Hepatocyte (in vitro differentiated cells): Measurements from ENCODE around the gene IPMK. TPM values are rescaled to one million over a fixed set of nuclear protein-coding genes. Genes with fewer than 3 reads are reported as not detected.

Source experiments
- DNase-seq: peaks from one replicate; pipeline ENCODE4 v3.0.0-alpha.2; 2016; ENCODE audit warnings: low spot score
- H2AFZ ChIP-seq: fragments of 200-600 bp; sonication (generic); 2 replicates; pipeline ENCODE4 v1.6.0; 2016; ENCODE audit warnings: antibody characterized with exemption, mild to moderate bottlenecking
- H3K27ac ChIP-seq: fragments of 200-600 bp; sonication (generic); 2 replicates; pipeline ENCODE4 v1.5.1; 2016; ENCODE audit warnings: mild to moderate bottlenecking
- H3K27me3 ChIP-seq: fragments of 200-600 bp; sonication (generic); 2 replicates; pipeline ENCODE4 v1.6.1; 2016
- H3K36me3 ChIP-seq: fragments of 200-600 bp; sonication (generic); replicated peaks from 2 replicates; pipeline ENCODE4 v1.5.1; 2016; ENCODE audit warnings: low read depth; ENCODE audit not compliant: insufficient read depth
- H3K4me1 ChIP-seq: fragments of 200-600 bp; sonication (generic); 2 replicates; pipeline ENCODE4 v1.5.1; 2016; ENCODE audit warnings: mild to moderate bottlenecking, moderate library complexity; ENCODE audit not compliant: insufficient read depth
- H3K4me2 ChIP-seq: fragments of 200-600 bp; sonication (generic); 2 replicates; pipeline ENCODE4 v1.6.0; 2016
- H3K4me3 ChIP-seq: fragments of 200-600 bp; sonication (generic); 2 replicates; pipeline ENCODE4 v1.5.1; 2016; ENCODE audit warnings: mild to moderate bottlenecking
- H3K79me2 ChIP-seq: fragments of 200-600 bp; sonication (generic); 2 replicates; pipeline ENCODE4 v1.6.0; 2017; ENCODE audit warnings: mild to moderate bottlenecking
- H3K9me2 ChIP-seq: fragments of 200-600 bp; sonication (generic); replicated peaks from 2 replicates; pipeline ENCODE4 v1.6.0; 2017; ENCODE audit warnings: mild to moderate bottlenecking; ENCODE audit not compliant: insufficient read depth
- H3K9me3 ChIP-seq: fragments of 200-600 bp; sonication (generic); 2 replicates; pipeline ENCODE4 v1.5.1; 2016; ENCODE audit warnings: low read depth, mild to moderate bottlenecking
- H4K20me1 ChIP-seq: fragments of 200-600 bp; sonication (generic); 2 replicates; pipeline ENCODE4 v1.6.0; 2016; ENCODE audit warnings: mild to moderate bottlenecking; ENCODE audit not compliant: insufficient read depth, poor library complexity, severe bottlenecking
- EZH2 ChIP-seq: fragments of 200-600 bp; sonication (generic); IDR thresholded peaks from 2 replicates; pipeline ENCODE4 v1.6.1; 2016; ENCODE audit warnings: antibody characterized with exemption, mild to moderate bottlenecking, borderline replicate concordance
- EZH2phosphoT487 ChIP-seq: fragments of 200-600 bp; sonication (generic); IDR thresholded peaks from one replicate; pipeline ENCODE4 v1.6.1; 2018; ENCODE audit warnings: antibody characterized with exemption, mild to moderate bottlenecking, low read depth, moderate library complexity; ENCODE audit not compliant: unreplicated experiment, severe bottlenecking
- whole genome bisulfite sequencing: methylation state at CpG from one replicate; pipeline ENCODE4 v1.1.6; 2016; ENCODE audit warnings: low lambda C conversion rate; ENCODE audit errors: missing lambda C conversion rate; 5-methylcytosine and 5-hydroxymethylcytosine counted together
- polyA plus RNA-seq: library from polyadenylated mRNA; unstranded; fragments of >200 nt; fragmentation: Nextera tagmentation; extraction: Ambion mirVana; gene quantifications from 2 replicates; pipeline ENCODE4 v1.2.1, GENCODE V29; 2016
- total RNA-seq: library from RNA; depleted of rRNA; stranded (reverse); fragments of >200 nt; gene quantifications from 2 replicates; pipeline ENCODE4 v1.2.3, GENCODE V29; 2014
- TF ChIP-seq, protein P1 (sequence below): fragments of 200-600 bp; sonication (generic); IDR thresholded peaks from 2 replicates; pipeline ENCODE4 v1.5.1; 2016; ENCODE audit warnings: antibody characterized with exemption, mild to moderate bottlenecking; ENCODE audit not compliant: poor library complexity

IPMK gene
- total and polyA plus RNA-seq, 2 experiments from 2014 or later = 2.9 to 17.5 TPM

DNA sequence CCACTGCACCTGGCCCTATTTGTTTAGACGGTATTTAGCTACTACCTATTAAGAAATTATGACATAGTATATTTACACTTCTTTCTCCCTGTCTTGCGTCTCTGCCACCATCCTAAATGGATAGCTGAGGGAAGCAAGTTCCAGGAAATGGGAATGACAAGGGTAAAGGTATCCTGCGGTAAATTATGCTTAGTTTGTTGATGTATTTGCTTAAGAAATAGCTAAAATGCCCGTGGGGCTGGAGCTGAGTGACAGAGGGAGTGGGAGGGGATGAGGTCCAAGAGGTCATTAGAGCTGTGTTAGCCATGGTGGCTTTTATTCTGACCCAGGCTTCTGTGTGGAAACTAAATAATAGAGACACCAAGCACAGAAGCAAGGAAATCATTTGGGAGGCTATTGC, 38.1 kb upstream of the IPMK start:
- H3K9me2 ChIP-seq = no peaks in the 10 kb centered on the region
- no peak for TF ChIP-seq EZH2phosphoT487
- no peak for TF ChIP-seq EZH2
- TF ChIP-seq, protein P1, sequence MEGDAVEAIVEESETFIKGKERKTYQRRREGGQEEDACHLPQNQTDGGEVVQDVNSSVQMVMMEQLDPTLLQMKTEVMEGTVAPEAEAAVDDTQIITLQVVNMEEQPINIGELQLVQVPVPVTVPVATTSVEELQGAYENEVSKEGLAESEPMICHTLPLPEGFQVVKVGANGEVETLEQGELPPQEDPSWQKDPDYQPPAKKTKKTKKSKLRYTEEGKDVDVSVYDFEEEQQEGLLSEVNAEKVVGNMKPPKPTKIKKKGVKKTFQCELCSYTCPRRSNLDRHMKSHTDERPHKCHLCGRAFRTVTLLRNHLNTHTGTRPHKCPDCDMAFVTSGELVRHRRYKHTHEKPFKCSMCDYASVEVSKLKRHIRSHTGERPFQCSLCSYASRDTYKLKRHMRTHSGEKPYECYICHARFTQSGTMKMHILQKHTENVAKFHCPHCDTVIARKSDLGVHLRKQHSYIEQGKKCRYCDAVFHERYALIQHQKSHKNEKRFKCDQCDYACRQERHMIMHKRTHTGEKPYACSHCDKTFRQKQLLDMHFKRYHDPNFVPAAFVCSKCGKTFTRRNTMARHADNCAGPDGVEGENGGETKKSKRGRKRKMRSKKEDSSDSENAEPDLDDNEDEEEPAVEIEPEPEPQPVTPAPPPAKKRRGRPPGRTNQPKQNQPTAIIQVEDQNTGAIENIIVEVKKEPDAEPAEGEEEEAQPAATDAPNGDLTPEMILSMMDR = no peak
- H3K27me3 ChIP-seq = no peaks in the 10 kb centered on the region
- no peak for DNase-seq
- 38% methylated on average over 4 of the region's 4 CpGs for WGBS
- H3K4me3 ChIP-seq = no peak overlapping the region
- no peaks in the 10 kb centered on the region for H3K4me1 ChIP-seq
- no peak overlapping the region for H3K27ac ChIP-seq
- H3K36me3 ChIP-seq = no peaks in the 10 kb centered on the region
- H3K9me3 ChIP-seq = no peaks in the 10 kb centered on the region
- H4K20me1 ChIP-seq = no peaks in the 10 kb centered on the region
- H3K79me2 ChIP-seq = no peaks in the 10 kb centered on the region
- no peak overlapping the region for H2AFZ ChIP-seq
- no peak overlapping the region for H3K4me2 ChIP-seq

DNA sequence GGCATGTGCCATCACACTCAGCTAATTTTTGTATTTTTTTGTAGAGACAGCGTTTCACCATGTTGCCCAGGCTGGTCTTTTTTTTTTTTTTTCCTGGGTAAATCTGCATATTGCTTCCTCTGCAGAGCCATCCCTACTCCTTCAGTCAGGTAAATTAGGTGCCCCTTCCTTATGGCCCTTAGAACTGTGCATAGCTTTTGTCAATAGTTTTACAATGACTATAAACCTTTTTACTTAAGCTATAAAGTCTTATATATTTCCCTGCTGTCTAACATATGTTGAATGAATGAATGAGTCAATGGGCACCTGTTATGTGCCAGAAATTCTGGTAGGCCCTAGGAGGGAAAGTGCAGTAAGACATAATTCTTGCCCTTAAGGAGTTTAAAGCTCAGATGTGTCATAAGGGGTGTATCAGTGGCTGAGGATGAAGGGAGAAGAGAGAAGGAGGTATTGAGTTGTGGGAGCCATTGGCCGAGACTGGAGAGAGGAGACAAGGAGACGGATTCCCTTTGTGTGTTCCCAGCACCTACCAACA, 36.5 kb upstream of the IPMK start:
- DNase-seq = no peak

DNA sequence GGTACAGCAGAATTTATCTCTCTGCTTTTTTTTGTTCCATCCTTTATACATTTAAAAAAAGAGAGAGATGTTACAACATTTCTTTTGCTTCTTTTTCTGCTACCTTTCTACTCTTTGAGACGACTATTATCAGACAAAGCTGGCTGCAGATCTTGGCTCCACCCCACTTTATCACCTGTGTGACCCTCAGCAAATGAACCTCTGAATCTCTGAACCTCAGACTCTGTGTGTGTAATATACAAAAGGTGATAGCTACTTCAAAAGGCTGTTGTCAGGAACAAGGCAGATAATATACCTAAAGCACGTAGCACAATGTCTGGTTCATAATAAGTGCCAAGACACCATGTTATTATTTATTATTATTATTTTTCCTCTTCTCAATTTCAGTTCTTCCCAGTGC, 34.6 kb upstream of the IPMK start:
- Histone ChIP-seq H2AFZ (no peak overlapping the region), H3K4me3 (no peak overlapping the region), H3K27me3 (no peaks in the 10 kb centered on the region), H3K4me1 (no peaks in the 10 kb centered on the region), H3K36me3 (no peaks in the 10 kb centered on the region), H3K9me2 (no peaks in the 10 kb centered on the region), H3K9me3 (no peaks in the 10 kb centered on the region), H4K20me1 (no peaks in the 10 kb centered on the region), H3K4me2 (no peak overlapping the region), H3K27ac (no peak overlapping the region), H3K79me2 (no peaks in the 10 kb centered on the region)
- DNase-seq = peak; percentile 11
- WGBS = 43% methylated on average over 2 of the region's 2 CpGs
- TF ChIP-seq, protein P1 = no peak
- TF ChIP-seq EZH2phosphoT487 (no peak), EZH2 (no peak)

More for the DNA sequence above, 36.5 kb upstream of the IPMK start:
- Histone ChIP-seq H3K36me3 (no peaks in the 10 kb centered on the region), H3K9me3 (no peaks in the 10 kb centered on the region), H3K4me1 (no peaks in the 10 kb centered on the region), H4K20me1 (no peaks in the 10 kb centered on the region), H3K79me2 (no peaks in the 10 kb centered on the region), H3K27me3 (no peaks in the 10 kb centered on the region), H2AFZ (no peak overlapping the region), H3K9me2 (no peaks in the 10 kb centered on the region), H3K4me3 (no peak overlapping the region), H3K27ac (no peak overlapping the region), H3K4me2 (no peak overlapping the region)
- TF ChIP-seq EZH2phosphoT487 = no peak
- TF ChIP-seq EZH2 = no peak
- TF ChIP-seq, protein P1 = no peak
- 82% methylated on average over 3 of the region's 3 CpGs for WGBS

DNA sequence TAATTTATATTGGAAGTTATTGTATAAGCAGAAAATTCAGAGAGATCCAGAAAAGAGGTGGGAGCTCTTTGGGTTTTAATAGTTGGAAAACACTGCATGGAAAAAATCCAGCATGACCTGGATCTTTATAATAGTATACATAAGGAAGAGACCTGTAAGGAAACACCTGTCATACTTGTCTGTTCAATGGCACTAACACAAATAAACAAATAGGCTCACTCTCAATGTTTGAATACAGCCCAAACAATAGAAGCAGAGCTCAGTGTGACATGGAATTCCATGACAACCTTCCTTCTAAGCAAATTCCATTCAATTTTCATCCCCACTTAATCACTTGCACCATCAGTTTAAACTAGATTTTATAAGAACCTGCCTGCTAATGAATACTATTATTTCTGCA, 33.0 kb upstream of the IPMK start:
- TF ChIP-seq EZH2 (no peak), EZH2phosphoT487 (no peak)
- TF ChIP-seq, protein P1 = no peak

More for the DNA sequence above, 33.0 kb upstream of the IPMK start:
- no peak for DNase-seq
- Histone ChIP-seq H3K9me2 (no peaks in the 10 kb centered on the region), H4K20me1 (no peaks in the 10 kb centered on the region), H3K27ac (no peak overlapping the region), H3K4me1 (no peaks in the 10 kb centered on the region), H3K4me3 (no peak overlapping the region), H3K27me3 (no peaks in the 10 kb centered on the region), H2AFZ (no peak overlapping the region), H3K79me2 (no peaks in the 10 kb centered on the region), H3K9me3 (no peaks in the 10 kb centered on the region), H3K36me3 (no peaks in the 10 kb centered on the region), H3K4me2 (no peak overlapping the region)
